Measurements from ENCODE around the gene SERPINA4. TPM values are rescaled to one million over a fixed set of nuclear protein-coding genes. Genes with fewer than 3 reads are reported as not detected.

Gene SERPINA4
- total and polyA plus RNA-seq, 2 of the 13 experiments (the other 11 are each of a cell fraction or from before 2014, with no cell fraction given) = 39.1 to 57.8 TPM

DNA sequence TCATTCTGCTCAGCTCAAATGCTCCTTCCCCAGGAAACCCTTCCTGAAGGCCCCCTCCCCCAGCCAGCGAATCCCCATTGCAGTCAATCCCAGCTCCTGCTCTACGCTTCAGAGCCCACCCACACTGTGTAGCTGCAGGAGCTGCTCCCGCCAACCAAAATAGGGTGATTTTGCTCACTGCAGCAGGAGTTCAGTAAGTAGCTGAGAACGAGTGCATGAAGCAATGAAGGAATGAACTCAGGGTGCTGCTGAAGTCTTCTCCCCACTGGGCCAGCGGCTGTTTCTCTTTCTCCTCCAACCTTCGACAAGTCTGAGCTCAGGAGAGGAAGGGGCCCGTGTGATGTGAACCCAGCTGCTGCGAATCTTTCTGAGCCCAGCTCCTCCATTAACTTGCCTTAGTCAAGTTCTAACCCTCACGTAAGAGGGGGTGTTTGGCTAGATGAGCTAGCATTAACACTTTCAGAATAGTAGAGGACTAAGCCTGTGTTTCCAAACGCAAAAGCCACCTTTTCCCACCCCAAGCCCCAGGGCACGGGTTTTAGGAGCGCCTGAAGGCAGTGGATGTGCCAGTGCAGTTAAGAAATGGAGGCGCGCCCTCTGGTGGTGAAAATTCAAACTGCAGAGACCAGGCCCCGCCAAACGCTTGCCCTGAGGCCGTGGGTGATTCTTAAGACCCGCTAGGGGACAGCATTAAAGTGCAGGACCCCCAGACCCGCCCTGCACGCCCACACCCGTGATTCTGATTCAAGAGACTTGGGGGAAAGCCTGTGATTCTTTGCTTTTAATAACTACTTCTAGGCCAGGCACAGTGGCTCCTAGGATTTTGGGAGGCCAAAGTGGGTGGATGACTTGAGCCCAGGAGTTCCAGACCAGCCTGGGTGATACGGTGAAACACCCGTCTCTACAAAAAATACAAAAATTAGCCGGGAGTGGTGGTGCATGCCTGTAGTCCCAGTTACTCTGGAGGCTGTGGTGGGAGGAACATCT is 11.9 kb upstream of the SERPINA4 start (continued):
- TF ChIP-seq GATA4 (IDR thresholded peaks at IDR 0.05; ENCODE audit: borderline replicate concordance, low read depth) (no peak), SKI (IDR thresholded peaks at IDR 0.05; ENCODE audit: partially characterized antibody) (no peak), SMARCC2 (IDR thresholded peaks at IDR 0.05) (no peak), ZNF549 (CRISPR knock-in tag; IDR thresholded peaks at IDR 0.05) (no peak), SMC3 (IDR thresholded peaks at IDR 0.05; ENCODE audit: low read length) (peak; percentile 72), SALL1 (CRISPR knock-in tag; IDR thresholded peaks at IDR 0.05) (peak; percentile 40; the same call in 1 of the 2 replicates), NFYB (CRISPR knock-in tag; IDR thresholded peaks at IDR 0.05) (no peak), ARNT (IDR thresholded peaks at IDR 0.05) (no peak), ZNF234 (CRISPR knock-in tag; conservative IDR thresholded peaks at IDR 0.05) (no peak), ATF1 (CRISPR knock-in tag; IDR thresholded peaks at IDR 0.05) (no peak), NFKB2 (CRISPR knock-in tag; IDR thresholded peaks at IDR 0.05; ENCODE audit: borderline replicate concordance) (0 out of 2 replicates have a peak, but pooled peaks have one; percentile 1), ZNF773 (CRISPR knock-in tag; IDR thresholded peaks at IDR 0.05; ENCODE audit: borderline replicate concordance) (no peak)
- TF ChIP-seq, protein P1, sequence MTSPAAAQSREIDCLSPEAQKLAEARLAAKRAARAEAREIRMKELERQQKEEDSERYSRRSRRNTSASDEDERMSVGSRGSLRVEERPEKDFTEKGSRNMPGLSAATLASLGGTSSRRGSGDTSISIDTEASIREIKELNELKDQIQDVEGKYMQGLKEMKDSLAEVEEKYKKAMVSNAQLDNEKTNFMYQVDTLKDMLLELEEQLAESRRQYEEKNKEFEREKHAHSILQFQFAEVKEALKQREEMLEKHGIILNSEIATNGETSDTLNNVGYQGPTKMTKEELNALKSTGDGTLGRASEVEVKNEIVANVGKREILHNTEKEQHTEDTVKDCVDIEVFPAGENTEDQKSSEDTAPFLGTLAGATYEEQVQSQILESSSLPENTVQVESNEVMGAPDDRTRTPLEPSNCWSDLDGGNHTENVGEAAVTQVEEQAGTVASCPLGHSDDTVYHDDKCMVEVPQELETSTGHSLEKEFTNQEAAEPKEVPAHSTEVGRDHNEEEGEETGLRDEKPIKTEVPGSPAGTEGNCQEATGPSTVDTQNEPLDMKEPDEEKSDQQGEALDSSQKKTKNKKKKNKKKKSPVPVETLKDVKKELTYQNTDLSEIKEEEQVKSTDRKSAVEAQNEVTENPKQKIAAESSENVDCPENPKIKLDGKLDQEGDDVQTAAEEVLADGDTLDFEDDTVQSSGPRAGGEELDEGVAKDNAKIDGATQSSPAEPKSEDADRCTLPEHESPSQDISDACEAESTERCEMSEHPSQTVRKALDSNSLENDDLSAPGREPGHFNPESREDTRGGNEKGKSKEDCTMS (CRISPR knock-in tag; conservative IDR thresholded peaks at IDR 0.05) = no peak
- TF ChIP-seq, protein P2, sequence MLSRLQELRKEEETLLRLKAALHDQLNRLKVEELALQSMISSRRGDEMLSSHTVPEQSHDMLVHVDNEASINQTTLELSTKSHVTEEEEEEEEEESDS (CRISPR knock-in tag; IDR thresholded peaks at IDR 0.05; ENCODE audit: borderline replicate concordance) = no peak
- TF ChIP-seq, protein P3, sequence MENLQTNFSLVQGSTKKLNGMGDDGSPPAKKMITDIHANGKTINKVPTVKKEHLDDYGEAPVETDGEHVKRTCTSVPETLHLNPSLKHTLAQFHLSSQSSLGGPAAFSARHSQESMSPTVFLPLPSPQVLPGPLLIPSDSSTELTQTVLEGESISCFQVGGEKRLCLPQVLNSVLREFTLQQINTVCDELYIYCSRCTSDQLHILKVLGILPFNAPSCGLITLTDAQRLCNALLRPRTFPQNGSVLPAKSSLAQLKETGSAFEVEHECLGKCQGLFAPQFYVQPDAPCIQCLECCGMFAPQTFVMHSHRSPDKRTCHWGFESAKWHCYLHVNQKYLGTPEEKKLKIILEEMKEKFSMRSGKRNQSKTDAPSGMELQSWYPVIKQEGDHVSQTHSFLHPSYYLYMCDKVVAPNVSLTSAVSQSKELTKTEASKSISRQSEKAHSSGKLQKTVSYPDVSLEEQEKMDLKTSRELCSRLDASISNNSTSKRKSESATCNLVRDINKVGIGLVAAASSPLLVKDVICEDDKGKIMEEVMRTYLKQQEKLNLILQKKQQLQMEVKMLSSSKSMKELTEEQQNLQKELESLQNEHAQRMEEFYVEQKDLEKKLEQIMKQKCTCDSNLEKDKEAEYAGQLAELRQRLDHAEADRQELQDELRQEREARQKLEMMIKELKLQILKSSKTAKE (CRISPR knock-in tag; IDR thresholded peaks at IDR 0.05; ENCODE audit: borderline replicate concordance) = no peak
- TF ChIP-seq, protein P4, sequence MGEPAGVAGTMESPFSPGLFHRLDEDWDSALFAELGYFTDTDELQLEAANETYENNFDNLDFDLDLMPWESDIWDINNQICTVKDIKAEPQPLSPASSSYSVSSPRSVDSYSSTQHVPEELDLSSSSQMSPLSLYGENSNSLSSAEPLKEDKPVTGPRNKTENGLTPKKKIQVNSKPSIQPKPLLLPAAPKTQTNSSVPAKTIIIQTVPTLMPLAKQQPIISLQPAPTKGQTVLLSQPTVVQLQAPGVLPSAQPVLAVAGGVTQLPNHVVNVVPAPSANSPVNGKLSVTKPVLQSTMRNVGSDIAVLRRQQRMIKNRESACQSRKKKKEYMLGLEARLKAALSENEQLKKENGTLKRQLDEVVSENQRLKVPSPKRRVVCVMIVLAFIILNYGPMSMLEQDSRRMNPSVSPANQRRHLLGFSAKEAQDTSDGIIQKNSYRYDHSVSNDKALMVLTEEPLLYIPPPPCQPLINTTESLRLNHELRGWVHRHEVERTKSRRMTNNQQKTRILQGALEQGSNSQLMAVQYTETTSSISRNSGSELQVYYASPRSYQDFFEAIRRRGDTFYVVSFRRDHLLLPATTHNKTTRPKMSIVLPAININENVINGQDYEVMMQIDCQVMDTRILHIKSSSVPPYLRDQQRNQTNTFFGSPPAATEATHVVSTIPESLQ (CRISPR knock-in tag; conservative IDR thresholded peaks at IDR 0.05) = no peak
- TF ChIP-seq, protein P5, sequence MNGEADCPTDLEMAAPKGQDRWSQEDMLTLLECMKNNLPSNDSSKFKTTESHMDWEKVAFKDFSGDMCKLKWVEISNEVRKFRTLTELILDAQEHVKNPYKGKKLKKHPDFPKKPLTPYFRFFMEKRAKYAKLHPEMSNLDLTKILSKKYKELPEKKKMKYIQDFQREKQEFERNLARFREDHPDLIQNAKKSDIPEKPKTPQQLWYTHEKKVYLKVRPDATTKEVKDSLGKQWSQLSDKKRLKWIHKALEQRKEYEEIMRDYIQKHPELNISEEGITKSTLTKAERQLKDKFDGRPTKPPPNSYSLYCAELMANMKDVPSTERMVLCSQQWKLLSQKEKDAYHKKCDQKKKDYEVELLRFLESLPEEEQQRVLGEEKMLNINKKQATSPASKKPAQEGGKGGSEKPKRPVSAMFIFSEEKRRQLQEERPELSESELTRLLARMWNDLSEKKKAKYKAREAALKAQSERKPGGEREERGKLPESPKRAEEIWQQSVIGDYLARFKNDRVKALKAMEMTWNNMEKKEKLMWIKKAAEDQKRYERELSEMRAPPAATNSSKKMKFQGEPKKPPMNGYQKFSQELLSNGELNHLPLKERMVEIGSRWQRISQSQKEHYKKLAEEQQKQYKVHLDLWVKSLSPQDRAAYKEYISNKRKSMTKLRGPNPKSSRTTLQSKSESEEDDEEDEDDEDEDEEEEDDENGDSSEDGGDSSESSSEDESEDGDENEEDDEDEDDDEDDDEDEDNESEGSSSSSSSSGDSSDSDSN (CRISPR knock-in tag; IDR thresholded peaks at IDR 0.05) = no peak
- TF ChIP-seq, protein P6, sequence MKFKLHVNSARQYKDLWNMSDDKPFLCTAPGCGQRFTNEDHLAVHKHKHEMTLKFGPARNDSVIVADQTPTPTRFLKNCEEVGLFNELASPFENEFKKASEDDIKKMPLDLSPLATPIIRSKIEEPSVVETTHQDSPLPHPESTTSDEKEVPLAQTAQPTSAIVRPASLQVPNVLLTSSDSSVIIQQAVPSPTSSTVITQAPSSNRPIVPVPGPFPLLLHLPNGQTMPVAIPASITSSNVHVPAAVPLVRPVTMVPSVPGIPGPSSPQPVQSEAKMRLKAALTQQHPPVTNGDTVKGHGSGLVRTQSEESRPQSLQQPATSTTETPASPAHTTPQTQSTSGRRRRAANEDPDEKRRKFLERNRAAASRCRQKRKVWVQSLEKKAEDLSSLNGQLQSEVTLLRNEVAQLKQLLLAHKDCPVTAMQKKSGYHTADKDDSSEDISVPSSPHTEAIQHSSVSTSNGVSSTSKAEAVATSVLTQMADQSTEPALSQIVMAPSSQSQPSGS (CRISPR knock-in tag; IDR thresholded peaks at IDR 0.05) = 0 out of 2 replicates have a peak, but pooled peaks have one; percentile 21

Data from HepG2 (cell line).